Measurements from ENCODE around the gene DCST2.

DCST2 gene

DNA sequence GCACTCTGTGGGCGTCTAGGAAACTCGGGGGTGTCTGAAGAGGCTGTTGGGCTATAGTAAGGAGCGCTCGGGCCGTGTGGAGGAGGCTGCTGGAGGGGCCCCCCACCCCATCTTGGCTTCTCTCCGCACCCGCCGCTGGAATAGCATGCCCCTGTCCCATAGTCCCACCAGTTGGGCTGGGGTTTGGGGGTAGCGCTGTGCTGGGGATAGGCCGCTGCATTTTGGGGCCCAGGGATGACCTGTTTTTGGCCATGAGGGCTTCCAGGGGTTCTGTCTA, 45.6 kb upstream of the DCST2 start:
- H3K27me3 ChIP-seq (ENCODE audit: insufficient read depth, insufficient read length) = peaks cover 69% of the 10 kb centered on the region
- no peak for DNase-seq (ENCODE audit: low read depth, low spot score)
- H3K4me3 ChIP-seq (ENCODE audit: insufficient read length, low read depth) = peak overlapping the region; percentile 40
- H3K36me3 ChIP-seq (ENCODE audit: insufficient read depth, insufficient read length, low read length) = no peaks in the 10 kb centered on the region
- TF ChIP-seq SUZ12 (IDR thresholded peaks at IDR 0.05; ENCODE audit: extremely low read depth, insufficient read depth, insufficient read length) (no peak), YY1 (IDR thresholded peaks at IDR 0.05; ENCODE audit: insufficient read depth, insufficient read length) (no peak)
- peak overlapping the region; percentile 73 for H3K9ac ChIP-seq (ENCODE audit: insufficient read length, low read depth)
- no peaks in the 10 kb centered on the region for H3K9me3 ChIP-seq (ENCODE audit: insufficient read depth, low read length)
- H3K4me1 ChIP-seq (ENCODE audit: insufficient read depth, insufficient read length) = peaks cover 38% of the 10 kb centered on the region

GRCh38 chr1:155078469-155079209, 45.1 kb upstream of the DCST2 start, which contains the start of gene EFNA3:
Gene EFNA3 (plus strand): TSS chr1:155078837. CDS start chr1:155078942, 105 bp downstream.
- Histone ChIP-seq H3K9ac (ENCODE audit: insufficient read length, low read depth) (peak within 1 kb of the TSS; percentile 73), H3K4me3 (ENCODE audit: insufficient read length, low read depth) (peak within 1 kb of the TSS; percentile 40), H3K4me1 (ENCODE audit: insufficient read depth, insufficient read length) (peaks cover 37% of the 10 kb centered on the region), H3K9me3 (ENCODE audit: insufficient read depth, low read length) (no peaks in the 10 kb centered on the region), H3K36me3 (ENCODE audit: insufficient read depth, insufficient read length, low read length) (no peaks in the 10 kb centered on the region), H3K27me3 (ENCODE audit: insufficient read depth, insufficient read length) (peaks cover 63% of the 10 kb centered on the region)
- no peak for DNase-seq (ENCODE audit: low read depth, low spot score)
- TF ChIP-seq SUZ12 (IDR thresholded peaks at IDR 0.05; ENCODE audit: extremely low read depth, insufficient read depth, insufficient read length) (no peak), ZNF274 (IDR thresholded peaks at IDR 0.05; ENCODE audit: low read depth, low read length) (no peak), YY1 (IDR thresholded peaks at IDR 0.05; ENCODE audit: insufficient read depth, insufficient read length) (no peak)

DNA sequence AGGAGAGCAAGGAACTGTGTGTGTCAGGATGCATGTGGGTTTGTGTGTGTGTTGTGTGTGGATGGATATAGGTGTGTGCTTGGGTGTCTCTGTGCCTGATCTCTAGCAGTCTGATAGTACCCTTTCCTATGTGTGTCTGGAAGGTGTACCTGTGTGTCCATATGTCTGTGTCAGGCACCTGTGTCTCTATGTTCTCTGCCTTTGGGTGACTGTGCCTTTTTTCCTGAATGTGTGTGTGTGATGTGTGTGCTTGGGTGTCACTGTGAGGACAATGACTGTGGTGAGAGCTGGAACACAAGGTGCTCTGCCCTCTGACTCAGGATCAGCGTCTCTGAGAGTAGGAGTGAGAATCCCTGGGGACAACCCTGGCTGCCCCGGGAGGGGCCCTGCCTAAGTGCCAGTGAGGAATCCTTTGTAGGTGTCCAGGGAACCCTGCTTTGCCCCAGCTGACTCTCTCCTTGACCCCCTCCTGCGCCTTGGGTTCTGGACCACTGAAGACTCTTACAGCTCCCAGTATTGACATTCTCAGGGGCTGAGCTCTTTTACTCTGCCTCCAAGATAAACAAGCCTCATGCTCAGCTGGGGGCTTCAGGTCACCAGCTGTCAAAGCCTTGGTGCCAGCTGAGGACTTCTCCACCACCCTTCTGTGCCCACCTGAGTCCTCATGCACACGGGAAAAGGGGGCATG, 44.3 kb upstream of the DCST2 start:
- Histone ChIP-seq H3K4me3 (ENCODE audit: insufficient read length, low read depth) (peak overlapping the region; percentile 5), H3K9me3 (ENCODE audit: insufficient read depth, low read length) (no peaks in the 10 kb centered on the region), H3K4me1 (ENCODE audit: insufficient read depth, insufficient read length) (peaks cover 38% of the 10 kb centered on the region), H3K27me3 (ENCODE audit: insufficient read depth, insufficient read length) (peaks cover 56% of the 10 kb centered on the region), H3K36me3 (ENCODE audit: insufficient read depth, insufficient read length, low read length) (no peaks in the 10 kb centered on the region), H3K9ac (ENCODE audit: insufficient read length, low read depth) (peak overlapping the region; percentile 37)
- no peak for DNase-seq (ENCODE audit: low read depth, low spot score)
- TF ChIP-seq YY1 (IDR thresholded peaks at IDR 0.05; ENCODE audit: insufficient read depth, insufficient read length) = no peak
- no peak for TF ChIP-seq SUZ12 (IDR thresholded peaks at IDR 0.05; ENCODE audit: extremely low read depth, insufficient read depth, insufficient read length)
- no peak for TF ChIP-seq ZNF274 (IDR thresholded peaks at IDR 0.05; ENCODE audit: low read depth, low read length)

- TF ChIP-seq ZNF274 (IDR thresholded peaks at IDR 0.05; ENCODE audit: low read depth, low read length) (no peak), YY1 (IDR thresholded peaks at IDR 0.05; ENCODE audit: insufficient read depth, insufficient read length) (no peak), SUZ12 (IDR thresholded peaks at IDR 0.05; ENCODE audit: extremely low read depth, insufficient read depth, insufficient read length) (no peak)
- no peaks in the 10 kb centered on the region for H3K36me3 ChIP-seq (ENCODE audit: insufficient read depth, insufficient read length, low read length)
- no peak overlapping the region for H3K9ac ChIP-seq (ENCODE audit: insufficient read length, low read depth)
These were observed 43.8 kb upstream of the DCST2 start for GRCh38 chr1:155077346-155077745.

GRCh38 chr1:155076371-155076770, 42.8 kb upstream of the DCST2 start:
- TF ChIP-seq YY1 (IDR thresholded peaks at IDR 0.05; ENCODE audit: insufficient read depth, insufficient read length) = no peak
- TF ChIP-seq SUZ12 (IDR thresholded peaks at IDR 0.05; ENCODE audit: extremely low read depth, insufficient read depth, insufficient read length) = no peak
- TF ChIP-seq ZNF274 (IDR thresholded peaks at IDR 0.05; ENCODE audit: low read depth, low read length) = no peak
- H3K4me1 ChIP-seq (ENCODE audit: insufficient read depth, insufficient read length) = peaks cover 45% of the 10 kb centered on the region
- H3K36me3 ChIP-seq (ENCODE audit: insufficient read depth, insufficient read length, low read length) = no peaks in the 10 kb centered on the region
- peaks cover 41% of the 10 kb centered on the region for H3K27me3 ChIP-seq (ENCODE audit: insufficient read depth, insufficient read length)
- H3K4me3 ChIP-seq (ENCODE audit: insufficient read length, low read depth) = no peak overlapping the region
- no peak for DNase-seq (ENCODE audit: low read depth, low spot score)
- no peaks in the 10 kb centered on the region for H3K9me3 ChIP-seq (ENCODE audit: insufficient read depth, low read length)
- no peak overlapping the region for H3K9ac ChIP-seq (ENCODE audit: insufficient read length, low read depth)

More at GRCh38 chr1:155077346-155077745, 43.8 kb upstream of the DCST2 start:
- H3K4me1 ChIP-seq (ENCODE audit: insufficient read depth, insufficient read length) = peaks cover 37% of the 10 kb centered on the region
- no peak overlapping the region for H3K4me3 ChIP-seq (ENCODE audit: insufficient read length, low read depth)
- DNase-seq (ENCODE audit: low read depth, low spot score) = no peak
- no peaks in the 10 kb centered on the region for H3K9me3 ChIP-seq (ENCODE audit: insufficient read depth, low read length)
- H3K27me3 ChIP-seq (ENCODE audit: insufficient read depth, insufficient read length) = peaks cover 50% of the 10 kb centered on the region

DNA sequence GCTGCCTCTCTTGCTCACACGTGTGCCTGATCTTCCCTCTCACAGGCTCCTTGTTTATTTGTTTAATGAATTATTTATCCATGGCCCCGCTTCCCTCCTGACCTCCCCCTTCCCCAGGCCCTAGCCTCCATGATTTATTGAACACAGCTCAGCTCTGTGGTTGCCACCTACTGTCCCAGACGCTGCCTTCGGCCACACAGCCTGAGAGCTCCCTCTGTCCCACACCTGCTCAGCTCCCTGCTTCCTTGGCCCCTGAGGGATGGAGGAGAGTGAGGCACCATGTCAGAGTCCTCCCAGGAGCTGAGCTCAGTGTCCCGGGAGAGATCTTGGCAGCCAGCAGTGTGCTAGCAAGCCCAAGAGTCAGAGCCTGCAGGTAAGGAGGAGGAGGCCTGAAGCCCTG, 42.0 kb upstream of the DCST2 start:
- Histone ChIP-seq H3K4me1 (ENCODE audit: insufficient read depth, insufficient read length) (peaks cover 45% of the 10 kb centered on the region), H3K27me3 (ENCODE audit: insufficient read depth, insufficient read length) (peaks cover 32% of the 10 kb centered on the region), H3K36me3 (ENCODE audit: insufficient read depth, insufficient read length, low read length) (no peaks in the 10 kb centered on the region), H3K9ac (ENCODE audit: insufficient read length, low read depth) (no peak overlapping the region), H3K4me3 (ENCODE audit: insufficient read length, low read depth) (no peak overlapping the region), H3K9me3 (ENCODE audit: insufficient read depth, low read length) (no peaks in the 10 kb centered on the region)
- TF ChIP-seq ZNF274 (IDR thresholded peaks at IDR 0.05; ENCODE audit: low read depth, low read length) (no peak), SUZ12 (IDR thresholded peaks at IDR 0.05; ENCODE audit: extremely low read depth, insufficient read depth, insufficient read length) (no peak), YY1 (IDR thresholded peaks at IDR 0.05; ENCODE audit: insufficient read depth, insufficient read length) (no peak)
- no peak for DNase-seq (ENCODE audit: low read depth, low spot score)
